NCI-H345 (cell line): ENCODE measurements around the gene GAS7.

Experiments used
- DNase-seq: peaks from one replicate; lab custom pipeline; 2025; lab: John Stamatoyannopoulos, UW

Gene GAS7

GRCh38 chr17:9916108-9916507 is 282.3 kb downstream of the GAS7 start:
- DNase-seq, result no peak

- no peak for DNase-seq
These were observed 284.9 kb downstream of the GAS7 start for GRCh38 chr17:9913476-9913875.

GRCh38 chr17:9912121-9913099 is 286.0 kb downstream of the GAS7 start:
- no peak for DNase-seq

GRCh38 chr17:9911089-9911488 is 287.3 kb downstream of the GAS7 start:
- no peak for DNase-seq

GRCh38 chr17:9908649-9909042 is 289.8 kb downstream of the GAS7 start:
- DNase-seq, result no peak

GRCh38 chr17:9907883-9908648 is 290.3 kb downstream of the GAS7 start:
- no peak for DNase-seq

GRCh38 chr17:9907131-9907530 is 291.3 kb downstream of the GAS7 start:
- DNase-seq, result no peak

GRCh38 chr17:9906616-9907015 is 291.8 kb downstream of the GAS7 start:
- DNase-seq, result no peak

- no peak for DNase-seq
These were observed 292.5 kb downstream of the GAS7 start for GRCh38 chr17:9905902-9906301.

GRCh38 chr17:9905078-9905415 is 293.4 kb downstream of the GAS7 start, which contains the start of gene RCVRN:
Gene RCVRN, minus strand, starts transcription at chr17:9905271. Its CDS starts 91 bp downstream, at chr17:9905180.
- no peak for DNase-seq

- DNase-seq, result no peak
These were observed 293.9 kb downstream of the GAS7 start for GRCh38 chr17:9904277-9905077.

- no peak for DNase-seq
These were observed 296.3 kb downstream of the GAS7 start for GRCh38 chr17:9902120-9902519.

- no peak for DNase-seq
These were observed 297.6 kb downstream of the GAS7 start for GRCh38 chr17:9900784-9901183.

- no peak for DNase-seq
These were observed 298.3 kb downstream of the GAS7 start for GRCh38 chr17:9900044-9900594.

- no peak for DNase-seq
These were observed 298.9 kb downstream of the GAS7 start for GRCh38 chr17:9899280-9900043.

- DNase-seq, result no peak
These were observed 299.6 kb downstream of the GAS7 start for GRCh38 chr17:9898812-9899211.

GRCh38 chr17:9897372-9897968 is 300.9 kb downstream of the GAS7 start:
- no peak for DNase-seq

- no peak for DNase-seq
These were observed 302.5 kb downstream of the GAS7 start for GRCh38 chr17:9895923-9896322.

- no peak for DNase-seq
These were observed 304.2 kb downstream of the GAS7 start for GRCh38 chr17:9894231-9894630.

GRCh38 chr17:9893411-9894012 is 304.9 kb downstream of the GAS7 start:
- no peak for DNase-seq
